ENCODE data around the gene GEMIN7. TPM values are rescaled to one million over a fixed set of nuclear protein-coding genes. Genes with fewer than 3 reads are reported as not detected.
A peak's percentile ranks its signal among the peaks of the same experiment; 100 is the strongest.

GEMIN7 gene
- total RNA-seq, 1 donor from 2014 or later: 16.7 TPM

DNA sequence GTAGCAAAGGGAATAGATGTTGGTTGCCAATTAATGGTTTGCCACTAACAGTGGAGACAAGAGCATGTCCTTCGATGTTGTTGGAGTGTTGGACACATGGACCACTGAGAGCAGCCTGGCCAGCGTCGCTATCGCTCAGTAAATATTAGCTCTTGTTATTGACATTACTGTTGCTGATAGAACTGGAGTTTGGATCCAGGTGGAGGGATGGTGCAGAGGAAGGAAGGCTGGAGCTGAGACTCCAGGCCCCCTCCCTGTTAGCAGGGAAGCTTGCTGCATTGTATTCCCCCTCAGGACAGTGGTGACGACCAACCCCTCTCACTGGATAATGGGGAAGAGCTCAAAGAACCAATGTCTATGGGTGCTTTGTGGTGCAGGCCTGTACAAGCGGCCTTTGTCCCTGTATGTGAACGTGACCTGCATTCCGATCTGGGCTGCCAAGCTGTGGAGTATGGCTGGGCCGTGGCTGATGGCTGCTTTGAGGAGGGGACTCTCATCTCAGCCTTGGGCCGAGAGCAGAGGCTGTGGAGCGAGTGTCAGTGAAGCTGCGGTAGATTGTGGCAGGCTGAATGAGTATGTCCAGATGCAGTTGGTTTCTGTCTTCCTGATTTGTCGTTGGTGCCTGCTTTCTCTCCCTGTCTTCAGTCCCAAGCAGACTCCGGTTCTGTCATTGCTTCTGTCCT, 33.2 kb upstream of the GEMIN7 start:
- Histone ChIP-seq H3K27ac (ENCODE audit: low read depth, low read length) (no peak overlapping the region), H3K9ac (ENCODE audit: low read depth in 1 of 3, low read length in 3 of 3) (peak overlapping the region in 1 of 3 donors; percentile 40), H3K9me3 (ENCODE audit: control insufficient read depth in 3 of 3, low read length in 3 of 3) (no peaks in the 10 kb centered on the region), H3K36me3 (ENCODE audit: control insufficient read depth in 3 of 3, insufficient read depth in 3 of 3, low read length in 3 of 3) (peaks cover 37 to 43% (median 42%) of the 10 kb centered on the region in 3 donors), H3K4me3 (ENCODE audit: low read length in 3 of 3) (no peak overlapping the region), H3K4me1 (ENCODE audit: control insufficient read depth in 3 of 3, insufficient read depth in 3 of 3, low read length in 3 of 3) (peaks cover 18 to 38% (median 28%) of the 10 kb centered on the region in 3 donors), H3K27me3 (ENCODE audit: control insufficient read depth in 3 of 3, insufficient read depth in 3 of 3, low read length in 3 of 3) (no peaks in the 10 kb centered on the region)

DNA sequence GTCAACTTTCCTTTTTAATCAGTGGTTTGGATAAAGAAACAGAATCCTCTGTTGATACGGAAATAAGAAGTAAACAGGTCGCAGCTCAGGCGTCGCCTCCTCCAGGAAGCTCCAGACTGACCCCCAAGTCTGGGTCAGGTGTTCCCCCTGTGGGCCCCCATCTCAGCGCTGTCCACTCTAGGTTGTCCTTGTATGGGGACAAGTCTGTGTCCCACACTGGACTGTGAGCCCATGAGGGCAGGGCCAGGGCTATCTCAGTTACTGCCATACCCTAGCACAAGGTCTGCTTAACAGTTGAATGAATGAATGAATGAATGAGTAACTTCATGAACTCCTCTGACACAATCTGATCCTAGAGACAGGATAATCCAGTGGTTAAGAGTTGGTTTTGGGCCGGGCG, 32.7 kb upstream of the GEMIN7 start:
- H3K4me3 ChIP-seq (ENCODE audit: low read length in 3 of 3): no peak overlapping the region
- peaks cover 33 to 39% (median 39%) of the 10 kb centered on the region in 3 donors for H3K36me3 ChIP-seq (ENCODE audit: control insufficient read depth in 3 of 3, insufficient read depth in 3 of 3, low read length in 3 of 3)
- no peaks in the 10 kb centered on the region for H3K27me3 ChIP-seq (ENCODE audit: control insufficient read depth in 3 of 3, insufficient read depth in 3 of 3, low read length in 3 of 3)
- H3K9ac ChIP-seq (ENCODE audit: low read depth in 1 of 3, low read length in 3 of 3): no peak overlapping the region
- peaks cover 17 to 35% (median 26%) of the 10 kb centered on the region in 3 donors for H3K4me1 ChIP-seq (ENCODE audit: control insufficient read depth in 3 of 3, insufficient read depth in 3 of 3, low read length in 3 of 3)
- no peaks in the 10 kb centered on the region for H3K9me3 ChIP-seq (ENCODE audit: control insufficient read depth in 3 of 3, low read length in 3 of 3)
- no peak overlapping the region for H3K27ac ChIP-seq (ENCODE audit: low read depth, low read length)

DNA sequence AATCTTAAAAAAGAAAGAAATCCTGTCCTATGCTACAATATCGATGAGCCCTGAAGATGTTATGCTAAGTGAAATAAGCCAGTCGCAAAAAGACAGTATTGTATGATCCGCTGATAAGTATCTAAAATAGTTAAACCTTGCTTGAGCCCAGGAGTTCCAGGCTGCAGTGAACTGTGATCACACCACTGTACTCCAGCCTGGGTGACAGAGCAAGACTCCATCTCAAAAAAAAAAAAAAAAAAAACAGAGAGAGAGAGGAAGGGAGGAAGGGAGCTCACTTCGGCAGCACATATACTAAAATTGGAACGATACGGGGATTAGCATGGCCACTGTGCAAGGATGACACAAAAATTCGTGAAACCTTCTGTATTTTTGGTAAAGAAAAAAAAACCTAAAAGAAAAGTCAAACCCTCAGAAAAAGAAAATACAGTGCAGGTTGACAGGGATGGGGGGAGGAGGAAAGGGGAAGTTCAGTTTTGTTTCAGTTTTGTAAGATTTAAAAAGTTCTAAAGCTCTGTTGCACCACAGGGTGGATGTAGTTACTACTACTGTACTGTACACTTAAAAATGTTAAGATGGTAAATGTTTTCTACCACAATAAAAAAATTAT, 31.8 kb upstream of the GEMIN7 start:
- H3K9me3 ChIP-seq (ENCODE audit: control insufficient read depth in 3 of 3, low read length in 3 of 3): no peaks in the 10 kb centered on the region
- H3K36me3 ChIP-seq (ENCODE audit: control insufficient read depth in 3 of 3, insufficient read depth in 3 of 3, low read length in 3 of 3): peaks cover 30 to 38% (median 33%) of the 10 kb centered on the region in 3 donors
- no peak overlapping the region for H3K27ac ChIP-seq (ENCODE audit: low read depth, low read length)
- peaks cover 10 to 28% (median 21%) of the 10 kb centered on the region in 3 donors for H3K4me1 ChIP-seq (ENCODE audit: control insufficient read depth in 3 of 3, insufficient read depth in 3 of 3, low read length in 3 of 3)
- no peaks in the 10 kb centered on the region for H3K27me3 ChIP-seq (ENCODE audit: control insufficient read depth in 3 of 3, insufficient read depth in 3 of 3, low read length in 3 of 3)
- no peak overlapping the region for H3K4me3 ChIP-seq (ENCODE audit: low read length in 3 of 3)
- no peak overlapping the region for H3K9ac ChIP-seq (ENCODE audit: low read depth in 1 of 3, low read length in 3 of 3)

DNA sequence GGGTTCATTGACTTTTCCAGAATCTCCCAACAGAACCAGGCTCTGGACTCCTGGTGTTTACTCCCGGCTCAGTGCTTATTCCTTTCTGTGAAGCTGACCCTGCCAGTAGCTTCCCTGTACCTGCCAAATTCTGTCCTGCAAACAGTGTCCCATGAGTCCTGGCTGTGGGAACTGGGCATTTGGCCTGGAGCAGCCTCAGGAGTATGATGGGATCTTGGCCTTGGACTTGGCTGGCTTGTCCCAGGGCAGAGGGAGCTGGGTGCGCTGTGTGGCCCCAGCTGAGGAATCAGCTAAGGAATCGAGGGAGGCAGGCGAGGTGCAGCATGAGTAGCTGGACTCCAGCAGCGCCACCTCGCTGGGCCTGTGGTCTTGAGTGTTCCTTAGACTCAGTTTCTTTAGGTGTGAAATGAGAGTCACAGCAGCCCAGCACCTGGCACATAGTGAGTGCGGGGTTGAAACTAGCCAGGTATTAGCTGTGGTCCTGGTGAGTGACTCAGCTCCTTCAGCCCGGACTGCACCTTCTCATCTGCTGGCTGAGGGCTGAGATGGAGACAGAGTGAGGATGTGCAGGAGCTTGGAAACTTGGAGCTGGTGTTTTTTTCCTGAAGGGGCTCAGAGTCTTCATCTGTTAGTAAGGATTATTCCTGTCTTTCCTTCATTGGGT, 29.9 kb upstream of the GEMIN7 start:
- Histone ChIP-seq H3K4me1 (ENCODE audit: control insufficient read depth in 3 of 3, insufficient read depth in 3 of 3, low read length in 3 of 3) (peaks cover 10 to 28% (median 21%) of the 10 kb centered on the region in 3 donors), H3K4me3 (ENCODE audit: low read length in 3 of 3) (peak overlapping the region in 1 of 3 donors; percentile 6), H3K9ac (ENCODE audit: low read depth in 1 of 3, low read length in 3 of 3) (peak overlapping the region in 2 of 3 donors; percentile 33 to 45), H3K27me3 (ENCODE audit: control insufficient read depth in 3 of 3, insufficient read depth in 3 of 3, low read length in 3 of 3) (no peaks in the 10 kb centered on the region), H3K27ac (ENCODE audit: low read depth, low read length) (no peak overlapping the region), H3K36me3 (ENCODE audit: control insufficient read depth in 3 of 3, insufficient read depth in 3 of 3, low read length in 3 of 3) (peaks cover 33 to 43% (median 35%) of the 10 kb centered on the region in 3 donors), H3K9me3 (ENCODE audit: control insufficient read depth in 3 of 3, low read length in 3 of 3) (no peaks in the 10 kb centered on the region)

DNA sequence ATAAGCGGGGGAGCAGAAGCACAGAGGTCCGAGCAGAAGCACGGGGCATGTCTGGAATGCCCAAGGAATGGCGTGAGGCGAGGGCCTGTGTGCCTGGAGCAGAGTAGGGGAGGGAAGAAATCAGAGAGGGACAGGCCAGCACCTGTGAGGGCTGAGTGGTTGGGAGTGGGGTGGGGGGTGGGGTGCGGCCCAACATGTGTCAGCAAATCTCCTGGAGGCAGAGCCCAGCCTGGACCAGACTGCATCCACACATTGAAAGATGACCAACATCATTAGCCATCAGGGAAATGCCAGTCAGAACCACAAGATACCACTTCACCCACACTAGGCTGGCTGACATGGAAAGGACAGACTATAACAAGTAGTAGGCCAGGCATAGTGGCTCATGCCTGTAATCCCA, 29.0 kb upstream of the GEMIN7 start:
- H3K9ac ChIP-seq (ENCODE audit: low read depth in 1 of 3, low read length in 3 of 3): peak overlapping the region in 1 of 3 donors; percentile 40
- peaks cover 10 to 28% (median 21%) of the 10 kb centered on the region in 3 donors for H3K4me1 ChIP-seq (ENCODE audit: control insufficient read depth in 3 of 3, insufficient read depth in 3 of 3, low read length in 3 of 3)
- peaks cover 34 to 39% (median 34%) of the 10 kb centered on the region in 3 donors for H3K36me3 ChIP-seq (ENCODE audit: control insufficient read depth in 3 of 3, insufficient read depth in 3 of 3, low read length in 3 of 3)
- no peaks in the 10 kb centered on the region for H3K27me3 ChIP-seq (ENCODE audit: control insufficient read depth in 3 of 3, insufficient read depth in 3 of 3, low read length in 3 of 3)
- H3K27ac ChIP-seq (ENCODE audit: low read depth, low read length): no peak overlapping the region
- no peak overlapping the region for H3K4me3 ChIP-seq (ENCODE audit: low read length in 3 of 3)
- no peaks in the 10 kb centered on the region for H3K9me3 ChIP-seq (ENCODE audit: control insufficient read depth in 3 of 3, low read length in 3 of 3)

DNA sequence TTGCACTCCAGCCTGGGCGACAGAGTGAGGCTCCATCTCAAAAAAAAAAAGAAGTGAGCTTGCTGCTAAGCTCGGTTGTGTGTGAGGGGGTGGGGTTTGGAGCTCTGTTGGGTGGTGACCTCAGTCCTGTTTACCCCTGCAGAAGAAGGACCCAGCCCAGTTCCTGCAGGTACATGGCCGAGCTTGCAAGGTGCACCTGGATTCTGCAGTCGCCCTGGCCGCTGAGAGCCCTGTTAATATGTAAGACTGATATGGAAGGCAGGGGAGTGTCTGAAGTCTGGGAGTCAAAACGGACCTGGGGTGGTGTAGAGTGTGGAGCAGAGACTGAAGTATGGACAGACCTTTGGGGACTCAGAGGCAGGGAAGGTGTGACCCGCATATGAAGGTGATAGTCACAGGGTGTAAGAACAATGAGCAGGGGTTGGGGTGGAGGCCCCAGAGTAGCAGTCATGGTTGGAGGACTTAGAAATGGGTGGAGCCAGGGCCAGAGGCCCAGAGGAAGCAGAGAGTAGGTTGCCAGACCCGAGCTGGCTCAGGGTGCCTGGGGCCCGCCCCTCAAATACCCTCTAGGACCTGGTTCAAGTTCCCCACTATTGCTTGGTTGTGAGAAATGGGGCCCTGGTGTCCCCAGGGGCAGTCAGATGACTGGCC, 27.0 kb upstream of the GEMIN7 start:
- no peak overlapping the region for H3K27ac ChIP-seq (ENCODE audit: low read depth, low read length)
- no peaks in the 10 kb centered on the region for H3K9me3 ChIP-seq (ENCODE audit: control insufficient read depth in 3 of 3, low read length in 3 of 3)
- H3K9ac ChIP-seq (ENCODE audit: low read depth in 1 of 3, low read length in 3 of 3): no peak overlapping the region
- H3K36me3 ChIP-seq (ENCODE audit: control insufficient read depth in 3 of 3, insufficient read depth in 3 of 3, low read length in 3 of 3): peaks cover 42 to 46% (median 44%) of the 10 kb centered on the region in 3 donors
- no peaks in the 10 kb centered on the region for H3K27me3 ChIP-seq (ENCODE audit: control insufficient read depth in 3 of 3, insufficient read depth in 3 of 3, low read length in 3 of 3)
- H3K4me3 ChIP-seq (ENCODE audit: low read length in 3 of 3): no peak overlapping the region
- peaks cover 10 to 16% (median 16%) of the 10 kb centered on the region in 3 donors for H3K4me1 ChIP-seq (ENCODE audit: control insufficient read depth in 3 of 3, insufficient read depth in 3 of 3, low read length in 3 of 3)

DNA sequence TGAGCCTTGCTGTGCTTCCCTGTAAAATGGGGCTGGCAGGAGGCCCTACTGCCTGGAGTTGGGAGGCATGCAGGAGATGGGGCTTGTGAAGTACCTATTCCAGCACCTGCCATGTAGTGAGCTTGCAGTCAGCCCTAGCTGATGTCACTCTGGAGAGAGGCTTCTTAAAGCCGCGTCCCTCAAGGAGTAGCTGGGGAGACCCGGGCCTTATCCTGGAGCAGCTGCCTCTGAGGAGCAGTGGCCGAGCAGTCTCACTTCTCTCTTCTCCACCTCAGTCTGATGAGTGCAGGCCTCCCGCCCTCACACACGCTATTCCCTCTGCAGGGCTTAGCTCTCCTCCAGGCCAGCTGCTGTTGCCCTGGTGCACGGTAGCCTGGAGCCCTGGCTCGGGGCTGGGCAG, 22.2 kb upstream of the GEMIN7 start:
- no peak overlapping the region for H3K27ac ChIP-seq (ENCODE audit: low read depth, low read length)

DNA sequence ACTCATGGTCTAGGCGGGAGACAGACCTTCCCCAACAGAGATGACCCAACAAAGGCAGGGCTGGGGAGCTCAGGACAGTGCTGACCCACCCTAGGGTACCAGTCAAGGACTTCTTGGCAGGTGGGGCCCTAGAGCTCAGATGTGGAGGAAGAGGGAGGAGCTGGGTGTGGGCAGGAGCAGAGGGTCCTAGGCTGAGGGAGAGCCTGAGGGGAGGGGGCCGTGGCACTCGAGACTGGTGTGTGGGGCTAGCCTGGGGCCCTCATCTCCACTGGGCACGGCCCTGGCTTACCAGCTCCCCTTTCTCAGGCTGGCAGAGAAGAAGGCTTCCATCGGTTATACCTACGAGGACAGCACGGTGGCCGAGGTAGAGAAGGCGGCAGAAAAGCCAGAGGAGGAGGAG, 21.6 kb upstream of the GEMIN7 start:
- Histone ChIP-seq H3K4me3 (ENCODE audit: low read length in 3 of 3) (no peak overlapping the region), H3K9ac (ENCODE audit: low read depth in 1 of 3, low read length in 3 of 3) (no peak overlapping the region), H3K36me3 (ENCODE audit: control insufficient read depth in 3 of 3, insufficient read depth in 3 of 3, low read length in 3 of 3) (peaks cover 82 to 91% (median 88%) of the 10 kb centered on the region in 3 donors), H3K27me3 (ENCODE audit: control insufficient read depth in 3 of 3, insufficient read depth in 3 of 3, low read length in 3 of 3) (no peaks in the 10 kb centered on the region), H3K9me3 (ENCODE audit: control insufficient read depth in 3 of 3, low read length in 3 of 3) (no peaks in the 10 kb centered on the region), H3K4me1 (ENCODE audit: control insufficient read depth in 3 of 3, insufficient read depth in 3 of 3, low read length in 3 of 3) (peaks cover 0 to 5% (median 0%) of the 10 kb centered on the region in 3 donors), H3K27ac (ENCODE audit: low read depth, low read length) (no peak overlapping the region)

More for the DNA sequence above, 22.2 kb upstream of the GEMIN7 start:
- Histone ChIP-seq H3K27me3 (ENCODE audit: control insufficient read depth in 3 of 3, insufficient read depth in 3 of 3, low read length in 3 of 3) (no peaks in the 10 kb centered on the region), H3K36me3 (ENCODE audit: control insufficient read depth in 3 of 3, insufficient read depth in 3 of 3, low read length in 3 of 3) (peaks cover 85 to 92% (median 90%) of the 10 kb centered on the region in 3 donors), H3K4me3 (ENCODE audit: low read length in 3 of 3) (no peak overlapping the region), H3K4me1 (ENCODE audit: control insufficient read depth in 3 of 3, insufficient read depth in 3 of 3, low read length in 3 of 3) (peaks cover 0 to 5% (median 0%) of the 10 kb centered on the region in 3 donors), H3K9me3 (ENCODE audit: control insufficient read depth in 3 of 3, low read length in 3 of 3) (no peaks in the 10 kb centered on the region), H3K9ac (ENCODE audit: low read depth in 1 of 3, low read length in 3 of 3) (no peak overlapping the region)

DNA sequence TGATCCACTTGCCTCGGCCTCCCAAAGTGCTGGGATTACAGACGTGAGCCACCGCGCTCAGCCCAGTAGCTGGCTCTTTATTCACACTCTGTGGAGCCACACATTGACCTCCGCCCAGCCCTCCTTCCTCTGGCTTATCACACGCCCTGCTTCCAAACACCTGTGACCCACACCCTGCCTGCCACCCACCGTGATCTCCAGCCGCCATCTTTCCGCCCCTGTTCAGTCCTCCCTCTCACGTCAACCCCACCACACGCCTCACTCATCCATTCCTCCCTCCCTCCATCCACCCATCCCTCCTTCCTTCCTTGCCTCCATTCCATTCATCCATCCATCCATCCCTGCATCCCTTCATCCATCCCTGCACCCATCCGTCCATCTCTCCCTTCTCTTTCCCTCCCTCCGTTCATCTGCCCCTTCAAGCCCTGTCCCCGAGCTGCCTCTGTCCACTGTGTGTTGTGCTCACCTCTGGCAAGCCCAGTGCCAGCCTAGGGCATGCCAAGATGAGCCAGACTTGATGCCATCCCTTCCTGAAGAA, 20.4 kb upstream of the GEMIN7 start:
- Histone ChIP-seq H3K36me3 (ENCODE audit: control insufficient read depth in 3 of 3, insufficient read depth in 3 of 3, low read length in 3 of 3) (peaks cover 79 to 89% (median 86%) of the 10 kb centered on the region in 3 donors), H3K9me3 (ENCODE audit: control insufficient read depth in 3 of 3, low read length in 3 of 3) (no peaks in the 10 kb centered on the region), H3K4me1 (ENCODE audit: control insufficient read depth in 3 of 3, insufficient read depth in 3 of 3, low read length in 3 of 3) (peaks cover 0 to 5% (median 0%) of the 10 kb centered on the region in 3 donors), H3K4me3 (ENCODE audit: low read length in 3 of 3) (no peak overlapping the region), H3K9ac (ENCODE audit: low read depth in 1 of 3, low read length in 3 of 3) (no peak overlapping the region), H3K27me3 (ENCODE audit: control insufficient read depth in 3 of 3, insufficient read depth in 3 of 3, low read length in 3 of 3) (no peaks in the 10 kb centered on the region), H3K27ac (ENCODE audit: low read depth, low read length) (no peak overlapping the region)

Measured in skeletal muscle tissue (tissue), 4 donors.